HG03575 (cell line): ENCODE results near the gene HMGB1.

Source experiments
- ATAC-seq: cut with Tn5 transposase; IDR thresholded peaks from one replicate; pipeline ENCODE4 v1.9.1; 2021; ENCODE audit not compliant: unreplicated experiment, insufficient number of reproducible peaks, low FRiP score; ENCODE audit errors: extremely low read depth

Gene HMGB1

GRCh38 chr13:30409886-30410704, 55.6 kb downstream of the HMGB1 start:
- no peak for ATAC-seq

- peak; percentile 38 for ATAC-seq
Observed at GRCh38 chr13:30408319-30409101, 57.2 kb downstream of the HMGB1 start.

- ATAC-seq: no peak
Observed at GRCh38 chr13:30406779-30407416, 58.8 kb downstream of the HMGB1 start.
